RPMI8226 (cell line): Measurements from ENCODE around the gene YRDC.
"Not testable (repeated sequence)": the region's sequence is repeated elsewhere in the genome, so short reads cannot be mapped to it uniquely, and the experiment has no call there.

Source experiments
- DNase-seq: peaks from one replicate; pipeline ENCODE4 v3.0.0-alpha.2; 2015

Gene YRDC

DNA sequence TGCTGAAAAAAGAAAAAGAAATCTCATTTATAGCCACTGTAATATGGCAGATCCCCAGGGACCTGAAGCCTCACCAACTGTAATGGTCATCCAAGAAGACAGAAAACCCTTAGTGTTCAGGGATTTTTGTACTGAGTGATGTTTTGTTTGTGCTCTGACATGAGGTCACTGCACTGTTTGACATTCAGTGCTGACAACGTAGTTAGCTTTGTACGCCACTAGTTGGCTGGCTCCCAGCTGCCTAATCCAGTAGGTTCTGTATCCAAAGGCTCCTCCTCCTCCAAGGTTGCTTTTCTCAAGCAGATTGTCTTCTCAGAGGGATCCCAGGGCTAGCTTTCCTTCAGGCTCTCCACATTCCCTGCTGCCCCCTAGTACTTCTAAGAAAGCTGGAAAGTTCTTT lies 9.5 kb upstream of the YRDC start:
- no peak for DNase-seq

DNA sequence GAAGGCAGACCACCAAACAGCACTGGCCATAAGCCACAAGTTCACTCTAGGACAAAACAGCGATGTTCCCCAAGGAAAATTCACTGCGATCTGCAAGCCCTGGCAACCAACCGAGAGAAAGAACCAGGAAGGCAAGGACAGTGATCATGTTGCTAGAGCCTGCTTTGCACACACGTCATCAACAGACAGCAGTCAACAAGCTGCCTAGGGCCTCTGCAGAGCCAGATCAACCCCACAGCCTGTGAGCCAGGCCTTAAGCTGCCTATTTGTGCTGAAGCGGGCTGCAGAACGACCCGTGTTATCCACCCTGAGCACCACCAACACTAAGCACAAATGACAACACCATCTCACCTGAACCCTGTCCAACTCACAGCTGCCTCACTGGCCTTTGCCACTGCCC lies 6.2 kb upstream of the YRDC start:
- no peak for DNase-seq

DNA sequence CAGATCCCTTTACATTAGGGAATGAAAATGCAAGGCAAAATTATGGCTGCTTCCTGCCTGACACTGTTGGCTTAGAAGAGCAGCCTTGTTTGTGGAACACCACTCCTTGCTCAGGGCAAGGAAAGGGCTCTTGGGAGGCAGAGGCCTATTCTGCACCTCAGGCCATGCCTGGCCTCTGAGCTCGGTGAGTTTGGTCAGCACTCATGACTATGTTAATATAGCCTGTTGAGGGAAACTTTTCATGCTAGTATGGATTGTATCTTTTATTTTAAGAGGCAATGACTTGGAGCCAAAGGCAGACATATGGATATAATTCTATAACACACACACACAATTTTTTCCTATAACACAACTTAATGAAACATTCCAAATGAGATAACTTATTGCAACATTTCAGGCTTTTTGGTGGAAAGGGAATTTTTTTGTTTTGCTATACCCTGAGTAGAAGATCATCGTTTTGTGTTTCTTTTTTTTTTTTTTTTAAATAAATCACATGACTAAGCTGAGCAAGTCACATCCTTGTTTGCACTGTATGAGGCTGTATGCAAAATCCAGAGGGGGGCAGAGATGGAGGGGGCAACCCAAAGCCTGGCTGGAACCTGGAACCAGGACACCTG lies 5.6 kb upstream of the YRDC start:
- no peak for DNase-seq

DNA sequence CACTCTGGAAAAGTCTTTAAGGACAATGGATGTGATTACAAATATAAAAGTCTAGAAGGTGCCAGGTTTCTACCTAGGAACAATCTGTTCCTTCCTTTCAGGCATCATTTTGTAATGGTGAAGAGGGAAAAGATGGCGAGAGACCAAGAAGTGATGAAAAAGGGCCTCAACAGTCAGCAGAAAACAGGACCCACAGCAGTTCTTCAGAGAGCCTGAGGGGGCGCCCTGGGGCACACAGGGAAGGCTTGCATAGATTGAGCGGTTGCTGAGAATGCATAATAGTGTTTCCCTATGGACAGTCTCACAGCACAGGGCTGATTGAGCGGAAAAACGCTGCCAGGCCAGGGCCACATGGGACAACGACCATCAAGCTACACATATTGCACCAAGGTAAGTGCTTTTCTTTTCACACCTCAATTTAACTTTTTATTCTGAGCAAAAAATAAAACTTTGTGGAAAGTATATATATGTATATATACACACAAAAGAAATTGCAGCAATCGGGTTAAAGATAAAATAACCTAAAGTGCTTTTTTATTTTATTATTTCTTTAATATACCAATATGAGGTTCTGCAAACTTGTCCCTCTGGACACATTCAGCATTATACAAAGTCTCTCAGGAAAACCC lies 3.1 kb upstream of the YRDC start:
- peak; percentile 88 for DNase-seq

DNA sequence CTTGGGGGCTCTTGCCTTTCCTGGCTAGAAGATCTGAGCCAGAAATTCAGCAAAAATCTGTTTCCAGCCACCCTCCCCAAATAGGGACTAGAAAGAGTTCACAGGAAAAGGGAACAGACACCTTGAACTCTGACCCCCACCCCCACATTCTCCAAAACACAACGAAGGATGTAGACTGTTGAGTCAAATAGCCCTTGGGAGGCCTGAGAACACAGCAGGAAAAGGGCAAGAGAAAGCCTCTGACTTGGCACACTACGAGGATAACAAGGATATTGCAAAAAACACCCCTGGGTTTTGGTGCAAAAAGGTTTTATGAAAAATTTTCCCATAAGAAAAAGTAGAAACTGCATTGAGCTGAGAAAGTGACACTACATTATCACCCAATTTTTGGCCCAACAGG lies 1.9 kb upstream of the YRDC start:
- no peak for DNase-seq

DNA sequence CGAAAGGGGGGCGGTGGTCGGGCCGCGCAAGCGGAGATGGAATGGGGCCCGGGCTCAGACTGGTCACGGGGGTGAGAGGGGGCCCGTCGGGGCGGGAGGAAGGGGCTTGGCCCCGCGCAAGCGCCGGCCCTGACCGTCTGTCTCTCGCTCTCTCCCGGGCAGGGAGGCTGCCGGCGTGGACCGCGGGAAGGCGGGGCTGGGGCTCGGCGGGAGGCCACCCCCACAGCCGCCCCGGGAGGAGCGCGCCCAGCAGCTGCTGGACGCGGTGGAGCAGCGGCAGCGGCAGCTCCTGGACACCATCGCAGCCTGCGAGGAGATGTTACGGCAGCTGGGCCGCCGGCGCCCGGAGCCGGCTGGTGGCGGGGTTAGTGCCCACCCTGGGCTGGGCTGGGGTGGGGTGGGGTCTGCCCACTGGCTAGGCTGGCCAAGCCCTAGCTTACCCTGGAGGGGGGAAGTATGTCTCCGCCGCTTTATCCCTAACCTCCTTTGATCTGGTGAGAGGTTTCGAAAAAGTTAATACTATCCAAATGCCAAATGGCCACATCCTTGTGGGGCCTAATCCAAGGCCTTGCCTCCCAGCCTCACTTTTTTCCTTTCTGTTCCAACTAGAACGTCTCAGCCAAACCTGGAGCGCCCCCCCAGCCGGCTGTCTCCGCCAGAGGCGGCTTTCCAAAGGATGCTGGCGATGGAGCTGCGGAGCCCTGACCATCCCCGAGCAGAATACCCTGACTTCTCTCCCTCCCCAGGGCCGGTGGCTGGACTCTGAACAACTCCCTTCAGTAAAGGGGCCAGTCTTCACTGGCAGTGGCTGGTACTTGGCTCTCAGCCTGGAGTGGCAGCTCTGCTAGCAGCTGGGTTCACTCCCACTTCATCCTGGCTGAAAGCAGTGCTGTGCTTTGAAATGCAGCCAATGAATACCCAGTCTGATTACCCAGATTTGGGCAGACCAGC lies 636 bp upstream of the YRDC start:
- DNase-seq: peak; percentile 84

DNA sequence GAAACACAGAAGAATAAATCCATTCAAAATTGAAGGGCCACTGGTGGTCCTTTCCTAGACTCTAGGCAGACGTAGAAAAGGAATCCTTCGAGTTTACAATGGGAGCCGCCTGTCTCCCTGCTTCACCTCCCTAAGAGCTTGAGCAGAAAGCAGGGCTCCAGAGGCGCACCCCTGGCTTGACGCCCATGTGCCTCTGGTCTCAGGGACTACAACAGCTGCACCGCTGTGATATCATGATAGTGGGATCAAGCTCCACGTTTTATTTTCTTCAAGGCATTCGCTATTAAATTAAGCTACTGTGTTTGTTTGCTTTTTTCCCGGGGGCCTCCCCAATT lies 821 bp downstream of the YRDC start:
- no peak for DNase-seq

DNA sequence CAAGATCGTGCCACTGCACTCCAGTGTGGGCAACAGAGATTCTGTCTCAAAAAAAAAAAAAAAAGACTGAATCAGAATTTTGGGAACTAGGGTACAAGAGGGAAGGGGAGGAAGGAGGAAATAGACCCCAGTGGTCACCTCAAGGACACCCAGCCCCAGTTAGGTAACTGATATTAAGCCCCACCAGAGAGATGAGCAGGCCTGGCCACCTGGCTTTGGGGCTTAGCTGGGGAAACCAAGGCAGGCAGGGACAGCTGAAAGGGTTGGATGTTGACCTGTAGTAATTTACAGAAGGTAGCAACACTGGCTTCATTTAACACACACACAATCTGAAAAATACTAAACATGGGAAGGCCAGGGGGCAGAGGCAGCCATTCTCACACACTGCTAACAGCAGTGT lies 5.6 kb downstream of the YRDC start:
- DNase-seq: no peak

DNA sequence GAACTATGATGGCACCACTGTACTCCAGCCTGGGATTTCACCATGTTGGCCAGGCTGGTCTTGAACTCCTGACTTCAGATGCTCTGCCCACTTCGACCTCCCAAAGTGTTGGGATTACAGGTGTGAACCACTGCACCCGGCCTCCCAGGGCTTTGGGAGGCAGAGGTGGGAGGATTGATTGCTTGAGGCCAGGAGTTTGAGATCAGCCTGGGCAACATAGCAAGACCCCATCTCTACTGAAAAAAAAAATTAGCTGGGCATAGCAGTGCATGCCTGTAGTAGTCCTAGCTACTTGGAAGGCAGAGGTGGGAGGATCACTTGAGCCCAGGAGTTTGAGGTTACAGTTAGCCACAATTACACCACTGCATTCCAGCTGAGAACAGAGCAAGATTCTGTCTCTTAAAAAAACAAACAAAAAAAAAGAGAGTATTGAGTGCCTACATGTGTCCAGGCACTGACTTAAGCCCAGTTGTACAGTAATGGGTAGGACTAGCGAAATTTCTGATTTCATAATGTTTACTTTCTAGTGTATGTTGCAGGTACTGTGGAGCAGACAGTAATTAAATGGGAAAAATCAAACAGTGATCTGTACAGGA lies 10.2 kb downstream of the YRDC start:
- no peak for DNase-seq

DNA sequence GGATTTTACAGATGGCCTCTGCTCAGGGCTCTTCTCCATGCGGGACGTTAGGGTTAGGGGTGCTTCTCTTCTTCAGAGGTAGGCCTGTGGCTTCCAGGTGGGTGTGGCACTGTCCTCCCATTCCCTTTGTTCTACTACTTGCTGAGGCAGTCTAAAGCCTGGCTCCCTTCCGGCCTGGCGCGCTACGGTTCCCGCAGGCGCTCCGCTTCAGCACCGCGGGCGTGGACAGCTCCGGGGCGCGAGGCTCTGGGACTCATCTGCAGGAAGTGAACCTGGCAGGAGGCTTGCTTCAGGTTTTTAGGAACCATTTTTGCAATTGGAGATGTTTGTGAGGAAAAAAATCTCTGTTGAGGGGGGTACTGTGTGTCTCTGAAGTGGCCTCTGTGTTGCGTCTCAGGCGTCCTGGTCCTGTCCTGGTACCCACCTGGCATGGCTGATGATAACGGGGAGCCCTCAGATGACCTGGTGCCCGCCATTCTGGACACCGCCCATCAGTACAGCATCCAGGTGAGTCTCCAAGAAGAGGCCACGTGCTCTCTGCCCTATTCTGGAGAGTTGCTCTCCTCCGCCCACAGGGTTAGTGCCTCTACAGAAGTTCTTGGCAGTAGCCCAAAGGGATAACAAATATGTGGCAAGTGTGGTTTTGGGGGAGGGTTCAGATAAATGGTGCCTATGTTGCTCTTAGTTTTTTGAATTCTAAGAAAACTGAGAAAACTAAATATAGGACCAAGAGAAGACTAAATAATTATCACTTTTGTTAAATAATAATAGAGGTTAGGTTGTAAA lies 12.5 kb downstream of the YRDC start:
- DNase-seq: peak; percentile 90

DNA sequence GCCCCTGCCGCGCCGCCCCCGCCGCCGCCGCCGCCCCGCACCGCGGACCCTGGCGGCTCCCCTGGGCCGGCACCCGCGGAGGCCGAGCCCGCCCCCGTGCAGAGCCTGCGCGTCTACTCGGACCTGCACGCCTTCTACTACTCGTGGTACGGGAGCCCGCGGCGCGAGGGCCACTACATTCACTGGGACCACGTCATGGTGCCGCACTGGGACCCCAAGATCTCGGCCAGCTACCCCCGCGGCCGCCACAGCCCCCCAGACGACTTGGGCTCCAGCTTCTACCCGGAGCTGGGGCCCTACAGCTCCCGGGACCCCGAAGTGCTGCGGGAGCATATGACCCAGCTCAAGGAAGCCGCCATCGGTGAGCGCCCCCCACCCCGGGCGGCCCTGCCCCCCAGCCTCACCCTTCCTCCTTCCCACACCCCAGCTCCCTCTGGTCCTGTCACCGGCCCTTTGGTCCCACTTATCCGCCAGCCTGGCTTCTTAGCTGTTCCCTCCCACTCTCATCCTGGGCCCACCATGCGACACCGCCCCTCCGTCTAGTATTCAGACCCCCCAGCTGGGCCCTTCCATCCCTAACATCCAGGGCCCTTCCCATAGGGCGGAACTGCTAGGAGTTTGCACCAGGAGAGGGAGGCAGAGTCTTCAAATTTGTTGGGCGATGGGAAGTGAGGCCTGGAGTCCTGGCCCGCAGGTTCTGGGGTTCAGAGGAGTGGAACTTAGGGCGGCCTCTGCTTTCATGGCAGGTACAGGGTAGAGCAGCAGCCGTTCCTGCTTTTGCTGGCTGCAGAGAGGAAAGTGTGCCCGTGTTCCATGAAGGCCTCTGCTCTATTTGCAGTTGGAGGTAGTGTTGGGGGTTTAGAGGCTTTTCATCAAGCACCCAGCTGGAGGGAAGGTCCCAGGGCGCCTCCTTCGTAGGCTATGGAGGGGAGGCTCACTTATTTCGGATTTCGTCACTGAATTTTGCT lies 13.4 kb downstream of the YRDC start:
- peak; percentile 14 for DNase-seq

DNA sequence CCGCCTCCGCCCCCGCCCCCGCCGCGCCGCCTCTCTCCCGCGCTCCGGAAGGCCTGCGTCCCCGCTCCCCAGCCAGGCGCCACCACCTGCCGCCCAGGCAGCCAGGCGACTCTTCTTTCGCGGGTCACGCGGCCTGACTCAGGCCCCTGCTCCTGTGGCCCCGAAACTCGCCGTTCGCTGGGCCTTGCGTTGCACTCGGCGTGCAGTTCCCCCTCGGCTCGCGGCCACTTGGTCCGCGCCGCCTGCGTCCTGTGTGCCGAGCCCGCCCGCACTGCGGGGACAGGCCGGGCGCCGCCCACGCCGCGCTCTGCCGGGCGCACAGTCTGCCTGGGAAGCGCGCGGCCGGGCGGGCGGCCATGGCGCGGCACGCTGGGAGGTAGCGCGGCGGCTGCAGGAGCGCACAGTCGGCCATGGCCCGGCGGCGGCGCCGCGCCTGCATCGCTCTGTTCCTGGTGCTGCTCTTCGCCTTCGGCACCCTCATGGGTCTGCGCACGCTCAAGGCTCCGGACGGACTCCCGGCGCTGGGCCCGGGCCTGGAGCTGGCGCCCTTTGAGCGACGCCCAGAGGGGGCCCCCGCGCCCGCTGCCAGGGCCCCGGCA lies 14.1 kb downstream of the YRDC start, which contains the start of gene MANEAL:
MANEAL (plus strand) TSS at position 75 of the 599 bp plus-strand sequence; CDS start at position 411, 336 bp downstream.
- peak; percentile 80 for DNase-seq

DNA sequence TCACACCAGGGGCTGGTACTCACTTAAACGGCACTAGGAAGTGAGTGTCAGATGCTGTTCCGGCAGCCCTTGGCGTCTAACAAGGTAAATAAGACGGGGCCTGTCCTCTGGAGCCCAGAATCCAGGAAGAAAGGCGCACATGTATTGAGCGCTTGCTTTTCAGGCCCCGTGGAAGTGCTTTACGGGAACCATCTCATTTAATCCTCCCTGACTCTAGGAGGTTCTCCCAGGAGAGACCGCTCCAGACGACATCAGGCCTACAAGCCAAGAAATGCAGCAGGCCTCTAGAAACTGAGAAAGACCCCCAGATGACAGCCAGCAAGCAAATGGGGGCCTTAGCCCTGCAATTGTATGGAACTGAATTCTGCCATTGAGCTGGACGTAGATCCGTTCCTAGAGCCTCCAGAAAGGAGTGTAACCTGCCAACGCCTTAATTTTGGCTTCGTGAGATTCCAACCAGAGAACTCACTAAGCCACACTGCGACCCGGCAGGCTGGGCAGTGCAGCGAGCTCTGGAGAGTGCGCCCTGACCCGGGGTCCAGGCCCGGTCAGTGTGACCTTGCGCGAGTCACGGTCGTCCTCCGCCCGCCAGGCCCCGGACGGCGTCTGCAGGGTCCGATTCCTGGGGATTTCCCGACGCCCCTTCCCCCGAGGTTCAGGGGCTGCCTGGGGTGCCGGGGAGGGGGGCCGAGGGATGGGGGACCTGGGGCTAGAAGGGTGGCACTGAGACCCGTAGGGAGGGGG lies 14.9 kb downstream of the YRDC start:
- DNase-seq: no peak

DNA sequence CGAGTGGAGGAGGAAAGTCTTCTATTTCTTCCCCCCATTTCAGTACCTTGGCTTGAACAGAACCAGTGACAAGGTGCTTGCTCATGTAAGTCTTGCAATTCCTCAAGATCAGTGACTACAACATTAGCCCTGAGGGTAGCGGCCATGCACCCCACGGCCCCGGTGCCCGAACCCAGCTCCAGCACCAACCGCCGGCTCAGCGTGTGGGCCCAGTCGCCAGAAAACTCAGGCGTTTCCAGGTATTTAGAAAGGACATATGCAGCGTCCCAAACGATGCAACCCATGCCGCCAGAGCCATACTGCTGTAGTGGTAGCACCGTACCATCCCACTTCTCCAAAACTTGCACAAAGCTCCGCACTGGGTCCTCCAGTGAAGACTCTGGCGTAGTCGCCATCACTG lies 25.5 kb downstream of the YRDC start:
- DNase-seq: no peak

DNA sequence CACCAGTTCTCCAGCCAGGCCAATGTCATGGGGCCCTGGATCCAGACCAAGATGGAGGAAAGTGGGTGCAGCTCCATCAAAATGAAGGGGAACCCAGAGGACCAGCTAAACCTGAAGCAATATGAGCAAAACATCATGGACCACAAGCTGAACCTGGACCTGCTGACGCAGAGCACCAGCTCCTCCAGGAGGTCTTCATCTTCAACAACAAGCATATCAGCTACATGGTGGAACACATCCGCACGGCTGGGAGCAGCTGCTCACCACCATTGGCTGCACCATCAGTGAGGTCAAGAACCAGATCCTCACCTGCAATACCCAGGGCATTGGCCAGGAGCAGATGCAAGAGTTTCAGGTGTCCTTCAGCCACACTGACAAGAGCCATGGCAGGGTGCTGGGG lies 29.4 kb downstream of the YRDC start:
- no peak for DNase-seq

DNA sequence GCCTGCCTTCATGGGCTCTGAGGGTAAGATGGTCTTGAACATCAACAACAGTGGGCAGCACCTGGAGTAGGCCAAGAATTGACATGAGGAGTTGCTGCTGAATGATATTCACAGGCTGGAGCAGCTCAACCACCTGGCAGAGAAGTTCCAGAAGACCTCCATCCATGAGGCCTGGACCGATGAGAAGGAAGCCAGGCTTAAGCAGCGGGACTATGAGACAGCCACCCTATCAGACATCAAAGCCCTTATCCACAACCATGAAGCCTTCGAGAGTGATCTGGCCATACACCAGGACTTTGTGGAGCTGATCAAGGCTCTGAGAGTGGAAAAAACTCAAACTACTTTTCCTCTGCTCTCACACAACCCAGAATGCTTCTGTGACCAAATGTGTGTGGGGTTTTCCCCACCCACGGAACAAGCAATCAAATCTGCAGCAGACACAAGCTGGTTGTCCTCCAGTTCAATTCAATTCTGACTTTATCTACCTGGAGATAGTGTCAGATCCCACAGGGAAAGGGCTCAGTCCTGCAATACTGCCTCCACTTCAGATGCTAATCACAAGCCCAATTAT lies 31.0 kb downstream of the YRDC start:
- no peak for DNase-seq

DNA sequence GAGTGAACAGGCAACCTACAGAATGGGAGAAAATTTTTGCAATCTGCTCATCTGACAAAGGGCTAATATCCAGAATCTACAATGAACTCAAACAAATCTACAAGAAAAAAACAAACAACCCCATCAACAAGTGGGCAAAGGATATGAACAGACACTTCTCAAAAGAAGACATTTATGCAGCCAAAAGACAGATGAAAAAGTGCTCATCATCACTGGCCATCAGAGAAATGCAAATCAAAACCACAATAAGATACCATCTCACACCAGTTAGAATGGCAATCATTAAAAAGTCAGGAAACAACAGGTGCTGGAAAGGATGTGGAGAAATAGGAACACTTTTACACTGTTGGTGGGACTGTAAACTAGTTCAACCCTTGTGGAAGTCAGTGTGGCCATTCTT lies 36.6 kb downstream of the YRDC start:
- not testable (repeated sequence) for DNase-seq

DNA sequence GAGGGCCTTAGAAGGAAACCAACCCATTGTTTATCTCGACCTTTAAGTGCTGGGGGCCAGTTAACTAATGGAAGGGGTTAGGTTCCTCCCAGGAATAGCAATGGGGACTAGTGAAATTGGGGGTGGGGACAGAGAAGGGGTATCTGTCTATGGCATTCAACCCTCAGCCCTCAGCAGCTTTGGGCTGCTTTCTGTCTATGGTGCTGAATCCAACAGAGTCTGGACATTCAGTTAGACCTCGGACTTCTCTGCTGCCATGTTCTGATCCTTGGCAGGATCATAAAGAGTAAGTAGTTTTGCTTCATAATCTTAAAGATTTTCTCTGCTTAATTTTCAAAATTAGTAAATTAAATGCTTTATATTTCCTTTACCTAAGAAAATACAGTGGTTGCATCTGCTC lies 40.5 kb downstream of the YRDC start:
- DNase-seq: no peak

DNA sequence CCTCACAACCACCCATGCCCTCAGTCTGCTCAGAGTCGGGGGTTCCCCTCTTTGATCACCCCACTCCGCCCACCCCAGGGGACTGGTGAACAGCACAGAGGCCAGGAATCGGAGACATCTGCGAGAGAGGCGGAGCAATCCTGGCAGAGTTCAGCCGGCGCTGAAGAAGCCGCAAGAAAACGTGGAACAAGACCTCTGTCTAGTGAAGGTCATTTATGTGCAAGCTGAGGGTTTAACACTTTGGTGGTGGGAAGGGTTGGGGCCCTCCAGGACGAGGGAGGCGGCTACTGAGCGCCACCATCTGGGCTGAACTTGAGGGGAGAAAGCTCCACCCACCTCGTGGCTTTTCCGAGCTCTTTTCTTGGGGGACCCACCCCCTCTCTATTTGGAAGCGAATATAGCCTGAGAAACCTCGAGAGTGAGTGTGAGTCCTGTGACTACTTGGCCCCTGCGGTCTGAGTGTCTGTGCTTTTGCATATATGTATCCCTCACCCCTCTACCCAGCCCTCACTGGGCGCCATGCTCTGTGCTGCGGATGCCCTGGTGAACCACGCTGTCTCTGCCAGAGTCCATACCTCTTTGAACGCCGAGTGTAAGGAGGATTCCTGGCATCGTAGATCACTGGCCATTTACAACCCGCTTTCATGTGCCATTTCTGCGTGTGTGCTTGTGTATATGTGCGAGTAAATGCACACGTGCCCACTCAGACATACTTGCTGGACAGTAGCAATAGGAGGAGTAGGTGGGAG lies 41.9 kb downstream of the YRDC start:
- DNase-seq: peak; percentile 45
